Lower lobe of right lung (tissue), 2 donors: ENCODE measurements around the gene APOL5. TPM values are rescaled to one million over a fixed set of nuclear protein-coding genes. Genes with fewer than 3 reads are reported as not detected.

Experiments
- ATAC-seq, 2 donors: fragments of 200-7000 bp; cut with Tn5 transposase; one replicate each; pipeline ENCODE4 v1.9.1; 2020 to 2022; ENCODE audit warnings: mild to moderate bottlenecking in 2 of 2, moderate library complexity in 2 of 2
- DNase-seq: peaks from one replicate; pipeline ENCODE4 v3.0.0-alpha.2; 2020
- H3K27ac ChIP-seq: fragments of 200-600 bp; one replicate; pipeline ENCODE4 v1.8.0; 2022
- H3K27me3 ChIP-seq: fragments of 200-600 bp; one replicate; pipeline ENCODE4 v1.8.0; 2022; ENCODE audit warnings: low read depth
- H3K36me3 ChIP-seq: fragments of 200-600 bp; one replicate; pipeline ENCODE4 v1.8.0; 2022; ENCODE audit warnings: mild to moderate bottlenecking
- H3K4me1 ChIP-seq: fragments of 200-600 bp; one replicate; pipeline ENCODE4 v1.8.0; 2022
- H3K4me3 ChIP-seq: fragments of 200-600 bp; one replicate; pipeline ENCODE4 v1.8.0; 2022; ENCODE audit warnings: mild to moderate bottlenecking
- H3K9me3 ChIP-seq: fragments of 200-600 bp; one replicate; pipeline ENCODE4 v1.8.0; 2022
- CTCF ChIP-seq: fragments of 200-600 bp; IDR thresholded peaks from one replicate; pipeline ENCODE4 v1.8.0; 2022; ENCODE audit warnings: antibody characterized with exemption, mild to moderate bottlenecking
- intact Hi-C: fragments of 100-400 bp; cut with DNase I; formaldehyde crosslinking; loops from one replicate; pipeline ENCODE4 v1.11.0; 2022
- total RNA-seq: library from RNA; stranded (reverse); fragmentation: NEBNext Ultra II Directional; extraction: Animal tissue kit (Norgen Biotek cat#: 25700); gene quantifications from one replicate; pipeline ENCODE4 v1.2.1, GENCODE V29; 2021
- donor health status: DM: no; HTN: yes; CAD: no; lungs with severe emphysema.

Gene APOL5
- total RNA-seq, 1 donor from 2014 or later, result not detected

- H3K9me3 ChIP-seq, result no peaks in the 10 kb centered on the region
- H3K4me1 ChIP-seq, result no peaks in the 10 kb centered on the region
- intact Hi-C loops, result no loop called here
- H3K27me3 ChIP-seq, result no peaks in the 10 kb centered on the region
- H3K27ac ChIP-seq, result no peak overlapping the region
- no peak for ATAC-seq
- no peak overlapping the region for H3K4me3 ChIP-seq
- TF ChIP-seq CTCF, result no peak
- no peak for DNase-seq
- H3K36me3 ChIP-seq, result peaks cover 11% of the 10 kb centered on the region
Observed at GRCh38 chr22:35777335-35777975, 59.8 kb downstream of the APOL5 start.

Other genes with a start within 250 kb of the APOL5 start
- gene RASD2, start 177.0 kb upstream of the APOL5 start, total RNA-seq, result 3.6 TPM
- gene MB, start 100.5 kb upstream of the APOL5 start, total RNA-seq, result 0.86 TPM
- gene APOL6, start 69.4 kb upstream of the APOL5 start, total RNA-seq, result 53.8 TPM